22Rv1 (cell line): Measurements from ENCODE around the gene RUBCNL.

ENCODE experiments used
- CTCF ChIP-seq: fragments of 450-650 bp; IDR thresholded peaks from 2 replicates; pipeline ENCODE4 v1.5.1; 2017; ENCODE audit warnings: mild to moderate bottlenecking
- ZFX ChIP-seq: fragments of 450-650 bp; IDR thresholded peaks from 2 replicates; pipeline ENCODE4 v1.6.1; 2017; ENCODE audit warnings: antibody characterized with exemption, borderline replicate concordance

GRCh38 chr13:46340011-46340410, 47.0 kb downstream of the RUBCNL start:
- TF ChIP-seq CTCF = no peak
- TF ChIP-seq ZFX = no peak
